SIG-M5 (cell line): Measurements from ENCODE around the gene NUTM2D.
"Not testable (repeated sequence)": the region's sequence is repeated elsewhere in the genome, so short reads cannot be mapped to it uniquely, and the experiment has no call there.

ENCODE experiments used
- DNase-seq: peaks from one replicate; lab custom pipeline; 2025; lab: John Stamatoyannopoulos, UW

The NUTM2D gene

GRCh38 chr10:87357444-87357843 is at the start of gene NUTM2D:
Gene NUTM2D, plus strand, starts transcription at chr10:87357744. Its CDS starts 522 bp downstream, at chr10:87358266.
- not testable (repeated sequence) for DNase-seq

GRCh38 chr10:87308702-87309101 is 48.8 kb upstream of the NUTM2D start:
- not testable (repeated sequence) for DNase-seq

GRCh38 chr10:87309657-87310056 is 47.9 kb upstream of the NUTM2D start:
- DNase-seq = not testable (repeated sequence)

GRCh38 chr10:87311521-87311920 is 46.0 kb upstream of the NUTM2D start:
- DNase-seq = not testable (repeated sequence)

GRCh38 chr10:87313649-87314359 is 43.7 kb upstream of the NUTM2D start:
- not testable (repeated sequence) for DNase-seq

DNA sequence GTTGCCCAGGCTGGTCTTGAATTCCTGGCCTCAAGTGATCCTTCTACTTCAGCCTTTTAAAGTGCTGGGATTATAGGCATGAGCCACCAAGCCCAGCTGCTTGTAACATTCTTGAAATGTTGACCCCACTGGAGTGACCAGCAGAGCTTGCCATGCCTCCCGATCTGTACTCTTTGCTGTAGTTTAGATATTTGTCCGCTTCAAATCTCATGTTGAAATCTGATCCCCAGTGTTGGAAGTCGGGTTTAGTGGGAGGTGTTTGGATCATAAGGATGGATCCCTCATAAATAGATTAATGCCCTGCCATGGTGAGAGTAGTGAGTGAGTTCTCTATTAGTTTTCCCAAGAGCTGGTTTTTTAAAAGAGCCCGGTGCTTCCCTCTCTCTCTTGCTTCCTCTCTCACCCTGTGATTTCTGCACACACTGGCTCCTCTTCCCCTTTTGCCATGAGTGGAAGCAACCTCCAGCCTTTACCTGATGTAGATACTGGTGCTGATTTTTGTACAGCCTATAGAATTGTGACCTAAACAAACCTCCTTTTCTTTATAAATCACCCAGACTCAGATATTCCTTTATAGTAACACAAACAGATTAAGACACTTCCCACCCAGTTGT is 43.1 kb upstream of the NUTM2D start:
- DNase-seq = not testable (repeated sequence)

GRCh38 chr10:87321505-87321904 is 36.0 kb upstream of the NUTM2D start:
- not testable (repeated sequence) for DNase-seq

DNA sequence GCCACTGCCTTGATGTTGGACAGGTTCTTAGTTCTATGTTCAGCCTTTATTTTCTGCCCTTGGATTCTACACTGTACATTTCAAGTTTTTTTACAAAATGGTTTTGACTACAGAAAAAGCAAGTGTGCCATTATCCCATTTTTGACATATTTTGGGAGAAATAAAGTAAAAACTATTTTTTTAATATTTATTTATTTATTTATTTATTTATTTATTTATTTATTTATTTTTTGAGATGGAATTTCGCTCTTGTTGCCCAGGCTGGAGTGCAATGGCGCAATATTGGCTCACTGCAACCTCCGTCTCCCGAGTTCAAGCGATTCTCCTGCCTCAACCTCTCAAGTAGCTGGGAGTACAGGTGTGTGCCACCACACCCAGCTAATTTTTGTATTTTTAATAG is 33.0 kb upstream of the NUTM2D start:
- DNase-seq = not testable (repeated sequence)

DNA sequence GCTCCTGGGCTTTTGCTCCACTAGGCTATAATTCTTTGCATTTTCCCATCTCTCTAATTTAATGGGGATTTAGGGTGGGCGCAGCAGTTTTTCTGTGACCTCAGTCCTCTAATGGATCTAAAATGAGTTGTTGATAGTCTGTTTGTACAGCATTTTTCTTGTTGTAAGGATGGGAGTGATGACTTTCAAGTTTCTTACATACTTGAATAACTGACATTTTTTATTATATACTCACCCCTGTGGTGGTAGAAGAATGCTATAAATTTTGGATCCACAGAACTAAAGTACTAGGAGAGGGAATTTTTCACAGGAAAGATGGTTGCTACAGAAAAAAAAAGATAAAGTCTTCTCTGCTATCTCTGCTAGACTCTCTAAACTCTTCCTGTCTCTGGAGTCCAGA is 29.6 kb upstream of the NUTM2D start:
- not testable (repeated sequence) for DNase-seq

GRCh38 chr10:87329131-87329530 is 28.4 kb upstream of the NUTM2D start:
- DNase-seq = not testable (repeated sequence)

DNA sequence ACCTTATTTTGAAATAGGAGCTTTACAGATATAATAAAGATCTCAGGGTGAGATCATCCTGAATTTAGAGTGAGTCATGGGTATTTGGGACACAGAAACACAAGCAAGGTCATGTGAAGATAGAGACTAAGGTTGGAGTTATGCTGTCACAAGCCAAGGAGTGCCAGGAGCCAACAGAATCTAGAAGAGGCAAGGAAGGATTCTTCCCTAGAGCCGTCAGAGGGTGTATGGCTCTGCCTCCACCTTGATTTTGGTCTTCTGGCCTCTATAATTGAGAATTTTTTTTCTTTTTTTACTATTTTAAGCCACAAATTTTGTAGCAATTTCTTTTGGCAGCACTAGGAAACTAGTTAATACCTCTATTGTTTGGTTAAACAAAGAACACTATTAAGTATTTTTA is 24.9 kb upstream of the NUTM2D start:
- not testable (repeated sequence) for DNase-seq

GRCh38 chr10:87340411-87340810 is 17.1 kb upstream of the NUTM2D start:
- DNase-seq = not testable (repeated sequence)

GRCh38 chr10:87341546-87342142 is 15.9 kb upstream of the NUTM2D start:
- not testable (repeated sequence) for DNase-seq

DNA sequence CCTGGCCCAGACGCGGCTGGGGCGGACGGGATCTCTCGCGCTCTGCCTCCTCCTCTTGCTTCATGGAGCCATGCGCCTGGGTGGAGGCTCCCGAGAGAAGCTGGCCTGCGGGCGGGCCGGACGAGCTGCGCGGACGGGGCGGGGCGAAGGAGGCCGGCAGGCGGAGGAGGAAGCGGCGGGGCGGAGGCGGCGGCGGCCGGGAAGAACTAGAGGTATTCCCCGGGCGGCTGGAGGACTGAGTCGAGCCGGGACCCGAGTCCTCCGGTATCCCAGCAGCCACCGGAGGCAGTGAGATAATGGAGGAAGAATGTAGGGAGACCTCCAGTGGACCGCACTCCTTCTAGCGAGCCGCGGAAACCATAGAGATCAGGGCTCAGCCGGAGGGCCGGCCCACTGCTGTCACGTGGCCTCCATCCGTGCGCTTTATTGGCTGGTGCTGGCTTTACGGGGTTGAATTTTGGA is 15.3 kb upstream of the NUTM2D start:
- peak; percentile 7 for DNase-seq

GRCh38 chr10:87342711-87343258 is 14.8 kb upstream of the NUTM2D start:
- not testable (repeated sequence) for DNase-seq

- not testable (repeated sequence) for DNase-seq
These were observed 11.8 kb upstream of the NUTM2D start for GRCh38 chr10:87345743-87346142.

DNA sequence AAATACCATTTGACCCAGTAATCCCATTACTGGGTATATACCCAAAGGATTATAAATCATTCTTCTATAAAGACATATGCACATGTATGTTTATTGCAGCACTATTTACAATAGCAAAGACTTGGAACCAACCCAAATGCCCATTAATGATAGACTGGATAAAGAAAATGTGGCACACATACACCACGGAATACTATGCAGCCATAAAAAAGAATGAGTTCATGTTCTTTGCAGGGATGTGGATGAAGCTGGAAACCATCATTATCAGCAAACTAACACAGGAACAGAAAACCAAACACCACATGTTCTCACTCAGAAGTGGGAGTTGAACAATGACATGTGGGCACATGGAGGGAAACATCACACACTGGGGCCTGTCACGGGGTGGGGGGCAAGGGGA is 7.4 kb upstream of the NUTM2D start:
- DNase-seq = not testable (repeated sequence)

DNA sequence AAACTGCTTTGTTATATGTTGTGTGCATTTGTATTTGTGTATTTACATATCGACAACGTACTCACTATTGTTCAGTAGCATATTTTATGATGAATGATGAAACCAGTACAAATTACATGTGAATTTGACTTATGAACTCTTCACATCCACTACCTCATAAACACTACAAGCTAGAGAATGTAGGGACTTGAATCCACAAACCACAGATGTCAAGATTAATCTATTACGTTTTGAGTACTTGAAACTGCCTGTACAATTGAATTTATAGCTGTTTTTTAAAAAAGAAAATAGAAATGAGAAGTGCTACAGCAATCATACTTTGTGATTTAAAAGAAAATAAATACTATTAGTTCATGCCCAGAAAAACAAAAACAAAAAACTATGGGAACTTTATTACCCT is 4.7 kb upstream of the NUTM2D start:
- DNase-seq = not testable (repeated sequence)

GRCh38 chr10:87355110-87355509 is 2.4 kb upstream of the NUTM2D start:
- DNase-seq = not testable (repeated sequence)

GRCh38 chr10:87358159-87358558 is 615 bp downstream of the NUTM2D start:
- DNase-seq = not testable (repeated sequence)

DNA sequence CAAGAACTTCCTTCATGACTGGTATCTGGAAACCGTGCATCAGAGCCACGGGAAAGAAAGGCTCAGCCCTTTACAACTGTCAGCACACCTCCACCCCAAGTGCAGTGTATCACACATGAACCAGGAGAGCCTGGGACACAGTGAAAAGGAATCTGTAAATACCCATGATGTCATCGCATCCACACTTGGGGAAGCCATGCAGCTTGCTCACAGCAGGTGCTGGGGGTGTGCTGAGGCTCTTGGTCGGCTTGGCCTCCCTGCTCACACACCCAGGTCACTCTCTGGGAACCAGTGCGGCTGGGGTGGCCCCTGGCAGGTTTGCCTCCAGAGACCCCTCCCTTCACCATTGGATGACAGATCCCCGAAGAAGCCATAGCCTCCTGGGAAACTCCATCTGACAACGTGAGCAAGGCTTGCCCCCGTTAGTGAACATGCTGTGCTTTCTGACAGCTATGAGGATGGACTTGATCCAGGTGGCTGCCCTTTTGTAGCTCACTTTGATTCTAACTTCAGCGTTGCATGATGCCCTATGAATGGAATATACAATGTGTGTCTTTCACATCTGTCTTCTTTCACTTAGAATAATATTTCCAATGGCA is 12.1 kb downstream of the NUTM2D start:
- DNase-seq = not testable (repeated sequence)

- DNase-seq = not testable (repeated sequence)
These were observed 16.5 kb downstream of the NUTM2D start for GRCh38 chr10:87374091-87374490.
